ENCODE measurements around the gene MBTPS1. TPM values are rescaled to one million over a fixed set of nuclear protein-coding genes. Genes with fewer than 3 reads are reported as not detected.

The MBTPS1 gene
- total RNA-seq, 1 donor from 2014 or later, result 136 TPM

GRCh38 chr16:84087001-84087400, 29.7 kb downstream of the MBTPS1 start:
- Mint-ChIP-seq H3K4me3 (ENCODE audit: unreplicated experiment) (no peak overlapping the region), H3K27me3 (ENCODE audit: unreplicated experiment) (no peaks in the 10 kb centered on the region), H3K27ac (ENCODE audit: unreplicated experiment) (no peak overlapping the region), H3K36me3 (ENCODE audit: unreplicated experiment) (peaks cover 43% of the 10 kb centered on the region), H3K4me1 (ENCODE audit: unreplicated experiment) (no peaks in the 10 kb centered on the region), H3K9me3 (ENCODE audit: unreplicated experiment) (no peaks in the 10 kb centered on the region)
- DNase-seq (ENCODE audit: extremely low spot score, unreplicated experiment), result no peak
- TF ChIP-seq, protein P1, sequence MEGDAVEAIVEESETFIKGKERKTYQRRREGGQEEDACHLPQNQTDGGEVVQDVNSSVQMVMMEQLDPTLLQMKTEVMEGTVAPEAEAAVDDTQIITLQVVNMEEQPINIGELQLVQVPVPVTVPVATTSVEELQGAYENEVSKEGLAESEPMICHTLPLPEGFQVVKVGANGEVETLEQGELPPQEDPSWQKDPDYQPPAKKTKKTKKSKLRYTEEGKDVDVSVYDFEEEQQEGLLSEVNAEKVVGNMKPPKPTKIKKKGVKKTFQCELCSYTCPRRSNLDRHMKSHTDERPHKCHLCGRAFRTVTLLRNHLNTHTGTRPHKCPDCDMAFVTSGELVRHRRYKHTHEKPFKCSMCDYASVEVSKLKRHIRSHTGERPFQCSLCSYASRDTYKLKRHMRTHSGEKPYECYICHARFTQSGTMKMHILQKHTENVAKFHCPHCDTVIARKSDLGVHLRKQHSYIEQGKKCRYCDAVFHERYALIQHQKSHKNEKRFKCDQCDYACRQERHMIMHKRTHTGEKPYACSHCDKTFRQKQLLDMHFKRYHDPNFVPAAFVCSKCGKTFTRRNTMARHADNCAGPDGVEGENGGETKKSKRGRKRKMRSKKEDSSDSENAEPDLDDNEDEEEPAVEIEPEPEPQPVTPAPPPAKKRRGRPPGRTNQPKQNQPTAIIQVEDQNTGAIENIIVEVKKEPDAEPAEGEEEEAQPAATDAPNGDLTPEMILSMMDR (IDR thresholded peaks at IDR 0.05), result no peak

GRCh38 chr16:84086341-84086740, 30.4 kb downstream of the MBTPS1 start:
- H3K27ac Mint-ChIP-seq (ENCODE audit: unreplicated experiment), result no peak overlapping the region
- H3K9me3 Mint-ChIP-seq (ENCODE audit: unreplicated experiment), result no peaks in the 10 kb centered on the region
- TF ChIP-seq, protein P1 (IDR thresholded peaks at IDR 0.05), result no peak
- no peaks in the 10 kb centered on the region for H3K27me3 Mint-ChIP-seq (ENCODE audit: unreplicated experiment)
- no peaks in the 10 kb centered on the region for H3K4me1 Mint-ChIP-seq (ENCODE audit: unreplicated experiment)
- peaks cover 37% of the 10 kb centered on the region for H3K36me3 Mint-ChIP-seq (ENCODE audit: unreplicated experiment)
- H3K4me3 Mint-ChIP-seq (ENCODE audit: unreplicated experiment), result no peak overlapping the region
- DNase-seq (ENCODE audit: extremely low spot score, unreplicated experiment), result no peak

DNA sequence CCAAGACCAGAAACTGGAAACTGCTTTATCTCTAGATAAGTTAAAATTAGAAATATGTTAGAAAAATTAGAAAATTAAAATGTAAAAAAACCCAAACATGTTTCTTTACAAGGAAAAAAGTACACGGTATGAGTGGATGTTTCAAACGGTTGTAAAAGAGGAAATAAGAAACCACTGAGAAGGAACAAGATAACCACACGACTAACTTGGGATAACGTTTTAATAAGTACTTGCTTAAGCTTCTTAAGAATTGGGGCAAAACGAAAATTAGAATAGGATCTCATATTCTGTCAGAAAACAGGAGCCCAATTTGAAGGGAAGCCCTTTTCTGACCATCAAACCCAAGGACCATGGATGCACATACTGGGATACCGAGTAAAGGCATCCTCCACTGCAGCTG, 31.0 kb downstream of the MBTPS1 start:
- H3K27ac Mint-ChIP-seq (ENCODE audit: unreplicated experiment), result peak overlapping the region; percentile 2

GRCh38 chr16:84085271-84085667, 31.5 kb downstream of the MBTPS1 start:
- H3K36me3 Mint-ChIP-seq (ENCODE audit: unreplicated experiment), result peaks cover 36% of the 10 kb centered on the region
- H3K9me3 Mint-ChIP-seq (ENCODE audit: unreplicated experiment), result no peaks in the 10 kb centered on the region
- no peaks in the 10 kb centered on the region for H3K4me1 Mint-ChIP-seq (ENCODE audit: unreplicated experiment)
- no peak for DNase-seq (ENCODE audit: extremely low spot score, unreplicated experiment)
- H3K4me3 Mint-ChIP-seq (ENCODE audit: unreplicated experiment), result no peak overlapping the region
- TF ChIP-seq, protein P1 (IDR thresholded peaks at IDR 0.05), result no peak
- no peak overlapping the region for H3K27ac Mint-ChIP-seq (ENCODE audit: unreplicated experiment)
- H3K27me3 Mint-ChIP-seq (ENCODE audit: unreplicated experiment), result no peaks in the 10 kb centered on the region

More for the DNA sequence above, 31.0 kb downstream of the MBTPS1 start:
- no peaks in the 10 kb centered on the region for H3K9me3 Mint-ChIP-seq (ENCODE audit: unreplicated experiment)
- no peak overlapping the region for H3K4me3 Mint-ChIP-seq (ENCODE audit: unreplicated experiment)
- H3K4me1 Mint-ChIP-seq (ENCODE audit: unreplicated experiment), result no peaks in the 10 kb centered on the region
- no peaks in the 10 kb centered on the region for H3K27me3 Mint-ChIP-seq (ENCODE audit: unreplicated experiment)
- TF ChIP-seq, protein P1 (IDR thresholded peaks at IDR 0.05), result no peak
- no peak for DNase-seq (ENCODE audit: extremely low spot score, unreplicated experiment)
- peaks cover 38% of the 10 kb centered on the region for H3K36me3 Mint-ChIP-seq (ENCODE audit: unreplicated experiment)

- Mint-ChIP-seq H3K4me3 (ENCODE audit: unreplicated experiment) (no peak overlapping the region), H3K4me1 (ENCODE audit: unreplicated experiment) (no peaks in the 10 kb centered on the region), H3K36me3 (ENCODE audit: unreplicated experiment) (peaks cover 40% of the 10 kb centered on the region), H3K27me3 (ENCODE audit: unreplicated experiment) (no peaks in the 10 kb centered on the region), H3K9me3 (ENCODE audit: unreplicated experiment) (no peaks in the 10 kb centered on the region), H3K27ac (ENCODE audit: unreplicated experiment) (no peak overlapping the region)
- no peak for DNase-seq (ENCODE audit: extremely low spot score, unreplicated experiment)
- TF ChIP-seq, protein P1 (IDR thresholded peaks at IDR 0.05), result peak; percentile 76
These were observed 32.0 kb downstream of the MBTPS1 start for GRCh38 chr16:84084570-84085270.
